HG03520 (cell line): Measurements from ENCODE around the gene SFMBT1.

Experiments used
- ATAC-seq: cut with Tn5 transposase; IDR thresholded peaks from one replicate; pipeline ENCODE4 v1.9.1; 2021; ENCODE audit warnings: mild to moderate bottlenecking, moderate library complexity; ENCODE audit not compliant: unreplicated experiment

SFMBT1 gene

GRCh38 chr3:52857864-52858263 is 188.0 kb downstream of the SFMBT1 start:
- no peak for ATAC-seq

- no peak for ATAC-seq
These were observed 188.7 kb downstream of the SFMBT1 start for GRCh38 chr3:52857133-52857532.

GRCh38 chr3:52856666-52857065 is 189.2 kb downstream of the SFMBT1 start:
- no peak for ATAC-seq

- ATAC-seq = no peak
These were observed 191.9 kb downstream of the SFMBT1 start for GRCh38 chr3:52854013-52854412.
